Measurements from ENCODE around the gene AFDN. TPM values are rescaled to one million over a fixed set of nuclear protein-coding genes. Genes with fewer than 3 reads are reported as not detected.

Gene AFDN
- total RNA-seq, 1 donor from 2014 or later, result 102 TPM

DNA sequence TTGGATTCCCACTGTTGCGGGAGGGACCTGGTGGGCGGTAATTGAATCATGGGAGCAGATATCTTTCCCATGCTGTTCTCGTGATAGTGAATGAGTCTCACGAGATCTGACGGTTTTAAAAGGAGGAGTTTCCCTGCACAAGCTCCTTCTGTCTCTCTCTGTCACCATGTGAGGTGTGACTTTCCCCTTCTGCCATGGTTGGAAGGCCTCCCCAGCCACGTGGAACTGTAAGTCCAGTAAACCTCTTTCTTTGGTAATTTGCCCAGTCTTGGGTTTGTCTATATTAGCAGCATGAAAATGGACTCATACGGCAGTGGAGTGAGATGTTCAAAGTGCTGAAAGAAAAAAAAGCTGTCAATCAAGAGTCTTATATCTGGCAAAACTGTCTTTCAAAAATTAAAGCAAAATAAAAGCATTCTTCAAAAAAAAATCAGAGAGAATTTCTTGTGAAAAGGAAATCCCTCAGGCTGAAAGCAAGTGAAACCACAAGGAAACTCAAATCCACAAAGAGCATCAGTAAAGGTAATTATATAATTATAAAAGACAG is 155.3 kb downstream of the AFDN start:
- Histone ChIP-seq H4K20me1 (ENCODE audit: insufficient read depth, low read length) (no peaks in the 10 kb centered on the region), H3K27ac (ENCODE audit: low read depth, low read length) (no peak overlapping the region), H3K9me3 (ENCODE audit: insufficient read depth, low read depth, low read length) (no peaks in the 10 kb centered on the region), H3K27me3 (ENCODE audit: insufficient read depth, low read length) (no peaks in the 10 kb centered on the region), H3K79me2 (ENCODE audit: insufficient read depth, low read length) (no peaks in the 10 kb centered on the region), H2AFZ (ENCODE audit: low read depth, low read length) (no peak overlapping the region), H3K4me2 (ENCODE audit: low read length) (no peak overlapping the region), H3K4me1 (ENCODE audit: insufficient read depth, low read length) (no peaks in the 10 kb centered on the region), H3K36me3 (ENCODE audit: insufficient read depth, low read length) (no peaks in the 10 kb centered on the region), H3K4me3 (ENCODE audit: insufficient read depth, low read depth, low read length) (no peak overlapping the region), H3K9ac (ENCODE audit: low read length) (no peak overlapping the region)
- TF ChIP-seq EZH2 (IDR thresholded peaks at IDR 0.05; ENCODE audit: insufficient read depth, low read length), result no peak
- TF ChIP-seq, protein P1, sequence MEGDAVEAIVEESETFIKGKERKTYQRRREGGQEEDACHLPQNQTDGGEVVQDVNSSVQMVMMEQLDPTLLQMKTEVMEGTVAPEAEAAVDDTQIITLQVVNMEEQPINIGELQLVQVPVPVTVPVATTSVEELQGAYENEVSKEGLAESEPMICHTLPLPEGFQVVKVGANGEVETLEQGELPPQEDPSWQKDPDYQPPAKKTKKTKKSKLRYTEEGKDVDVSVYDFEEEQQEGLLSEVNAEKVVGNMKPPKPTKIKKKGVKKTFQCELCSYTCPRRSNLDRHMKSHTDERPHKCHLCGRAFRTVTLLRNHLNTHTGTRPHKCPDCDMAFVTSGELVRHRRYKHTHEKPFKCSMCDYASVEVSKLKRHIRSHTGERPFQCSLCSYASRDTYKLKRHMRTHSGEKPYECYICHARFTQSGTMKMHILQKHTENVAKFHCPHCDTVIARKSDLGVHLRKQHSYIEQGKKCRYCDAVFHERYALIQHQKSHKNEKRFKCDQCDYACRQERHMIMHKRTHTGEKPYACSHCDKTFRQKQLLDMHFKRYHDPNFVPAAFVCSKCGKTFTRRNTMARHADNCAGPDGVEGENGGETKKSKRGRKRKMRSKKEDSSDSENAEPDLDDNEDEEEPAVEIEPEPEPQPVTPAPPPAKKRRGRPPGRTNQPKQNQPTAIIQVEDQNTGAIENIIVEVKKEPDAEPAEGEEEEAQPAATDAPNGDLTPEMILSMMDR (IDR thresholded peaks at IDR 0.05; ENCODE audit: insufficient read depth, low read depth, low read length), result no peak
- H3K4me3 Mint-ChIP-seq (ENCODE audit: unreplicated experiment), result no peak overlapping the region
- peaks cover 4% of the 10 kb centered on the region for H3K9me3 Mint-ChIP-seq (ENCODE audit: unreplicated experiment)
- DNase-seq (ENCODE audit: low read depth), result no peak
- H3K27ac Mint-ChIP-seq (ENCODE audit: unreplicated experiment), result peak overlapping the region; percentile 72
- H3K4me1 Mint-ChIP-seq (ENCODE audit: low read depth, unreplicated experiment), result peaks cover 13% of the 10 kb centered on the region
- no peak for FAIRE-seq
- peaks cover 2% of the 10 kb centered on the region for H3K27me3 Mint-ChIP-seq (ENCODE audit: low read depth, unreplicated experiment)
- H3K36me3 Mint-ChIP-seq (ENCODE audit: low read depth, unreplicated experiment), result peaks cover 4% of the 10 kb centered on the region

DNA sequence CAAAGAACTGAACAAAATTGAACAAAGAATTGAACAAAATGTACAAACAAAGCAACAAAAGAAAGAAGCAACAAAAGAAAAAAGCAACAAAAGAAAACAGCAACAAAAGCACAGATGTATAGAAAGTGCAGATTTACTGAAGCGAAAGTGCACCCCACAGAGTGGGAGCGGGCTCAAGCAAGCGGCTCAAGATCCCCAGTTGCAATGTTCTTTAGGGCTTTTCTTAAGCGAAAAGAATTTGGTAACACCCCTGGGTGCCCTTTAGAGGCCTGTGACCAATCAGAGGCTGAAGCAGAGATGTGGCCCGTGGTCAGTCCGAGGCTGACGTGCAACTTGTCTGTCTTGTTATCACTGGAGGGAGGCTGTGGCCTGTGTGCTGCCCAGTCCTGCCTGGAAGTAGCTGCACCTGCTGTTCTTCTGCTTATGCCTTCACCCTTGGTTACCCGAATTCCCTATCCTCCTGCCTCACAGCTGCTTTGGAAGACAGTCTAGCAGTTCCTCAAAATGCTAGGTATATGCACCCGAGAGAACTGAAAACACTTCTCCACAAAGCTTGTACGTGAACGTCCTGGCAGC is 157.5 kb downstream of the AFDN start:
- no peaks in the 10 kb centered on the region for H3K79me2 ChIP-seq (ENCODE audit: insufficient read depth, low read length)
- H3K4me3 Mint-ChIP-seq (ENCODE audit: unreplicated experiment), result no peak overlapping the region
- no peak overlapping the region for H3K4me3 ChIP-seq (ENCODE audit: insufficient read depth, low read depth, low read length)
- H3K9ac ChIP-seq (ENCODE audit: low read length), result no peak overlapping the region
- H3K27ac Mint-ChIP-seq (ENCODE audit: unreplicated experiment), result no peak overlapping the region
- H3K27me3 Mint-ChIP-seq (ENCODE audit: low read depth, unreplicated experiment), result peaks cover 2% of the 10 kb centered on the region
- peaks cover 4% of the 10 kb centered on the region for H3K36me3 Mint-ChIP-seq (ENCODE audit: low read depth, unreplicated experiment)
- no peaks in the 10 kb centered on the region for H3K9me3 ChIP-seq (ENCODE audit: insufficient read depth, low read depth, low read length)
- peaks cover 13% of the 10 kb centered on the region for H3K4me1 Mint-ChIP-seq (ENCODE audit: low read depth, unreplicated experiment)
- DNase-seq (ENCODE audit: low read depth) (no peak), FAIRE-seq (no peak)
- H4K20me1 ChIP-seq (ENCODE audit: insufficient read depth, low read length), result no peaks in the 10 kb centered on the region
- no peak overlapping the region for H3K4me2 ChIP-seq (ENCODE audit: low read length)
- H3K27ac ChIP-seq (ENCODE audit: low read depth, low read length), result no peak overlapping the region
- H2AFZ ChIP-seq (ENCODE audit: low read depth, low read length), result no peak overlapping the region
- TF ChIP-seq, protein P1 (IDR thresholded peaks at IDR 0.05; ENCODE audit: insufficient read depth, low read depth, low read length), result no peak
- TF ChIP-seq EZH2 (IDR thresholded peaks at IDR 0.05; ENCODE audit: insufficient read depth, low read length), result no peak
- H3K4me1 ChIP-seq (ENCODE audit: insufficient read depth, low read length), result no peaks in the 10 kb centered on the region
- H3K27me3 ChIP-seq (ENCODE audit: insufficient read depth, low read length), result no peaks in the 10 kb centered on the region
- no peaks in the 10 kb centered on the region for H3K36me3 ChIP-seq (ENCODE audit: insufficient read depth, low read length)
- H3K9me3 Mint-ChIP-seq (ENCODE audit: unreplicated experiment), result peaks cover 4% of the 10 kb centered on the region

Measured in astrocyte (in vitro differentiated cells and primary cell).